ENCODE results near the gene TMEM266.

Gene TMEM266

DNA sequence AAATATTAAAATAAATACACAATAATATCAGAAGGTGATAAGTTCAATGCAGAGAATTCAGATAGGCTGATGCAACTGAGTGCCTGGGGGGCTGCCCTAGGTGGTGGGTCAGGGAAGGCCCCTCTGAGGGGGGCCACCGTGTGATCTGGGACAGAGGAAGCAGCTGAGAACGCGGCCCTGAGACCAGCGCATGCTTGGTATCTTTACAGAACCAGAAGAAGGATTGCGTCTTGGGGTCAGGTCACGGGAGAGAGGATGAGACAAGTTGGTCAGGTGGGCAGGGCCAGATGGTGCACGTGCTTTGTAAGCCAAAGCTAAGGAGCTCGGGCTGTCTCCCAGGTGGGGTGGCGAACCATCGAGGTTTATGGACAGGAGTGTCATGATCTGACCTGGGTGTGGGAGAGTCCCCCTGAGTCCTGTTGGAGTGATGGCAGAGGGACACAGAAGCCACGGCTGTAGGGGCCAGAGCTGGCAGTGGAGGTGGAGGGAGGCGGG, 130.3 kb downstream of the TMEM266 start:
- Histone ChIP-seq H3K4me3 (ENCODE audit: low read length in 2 of 2) (no peak overlapping the region), H3K27ac (ENCODE audit: low read depth in 2 of 2, low read length in 2 of 2) (no peak overlapping the region), H3K36me3 (ENCODE audit: control insufficient read depth in 2 of 2, insufficient read depth in 2 of 2, low read length in 2 of 2) (no peaks in the 10 kb centered on the region), H3K9me3 (ENCODE audit: control insufficient read depth in 2 of 2, low read length in 2 of 2) (no peaks in the 10 kb centered on the region), H3K4me1 (ENCODE audit: control insufficient read depth in 2 of 2, insufficient read depth in 2 of 2, low read length in 2 of 2) (peaks cover 10 to 13% of the 10 kb centered on the region in 2 donors), H3K27me3 (ENCODE audit: control insufficient read depth in 2 of 2, insufficient read depth in 2 of 2, low read length in 2 of 2) (peaks cover 3 to 17% of the 10 kb centered on the region in 2 donors), H3K9ac (ENCODE audit: low read depth in 1 of 2, low read length in 2 of 2) (no peak overlapping the region)

DNA sequence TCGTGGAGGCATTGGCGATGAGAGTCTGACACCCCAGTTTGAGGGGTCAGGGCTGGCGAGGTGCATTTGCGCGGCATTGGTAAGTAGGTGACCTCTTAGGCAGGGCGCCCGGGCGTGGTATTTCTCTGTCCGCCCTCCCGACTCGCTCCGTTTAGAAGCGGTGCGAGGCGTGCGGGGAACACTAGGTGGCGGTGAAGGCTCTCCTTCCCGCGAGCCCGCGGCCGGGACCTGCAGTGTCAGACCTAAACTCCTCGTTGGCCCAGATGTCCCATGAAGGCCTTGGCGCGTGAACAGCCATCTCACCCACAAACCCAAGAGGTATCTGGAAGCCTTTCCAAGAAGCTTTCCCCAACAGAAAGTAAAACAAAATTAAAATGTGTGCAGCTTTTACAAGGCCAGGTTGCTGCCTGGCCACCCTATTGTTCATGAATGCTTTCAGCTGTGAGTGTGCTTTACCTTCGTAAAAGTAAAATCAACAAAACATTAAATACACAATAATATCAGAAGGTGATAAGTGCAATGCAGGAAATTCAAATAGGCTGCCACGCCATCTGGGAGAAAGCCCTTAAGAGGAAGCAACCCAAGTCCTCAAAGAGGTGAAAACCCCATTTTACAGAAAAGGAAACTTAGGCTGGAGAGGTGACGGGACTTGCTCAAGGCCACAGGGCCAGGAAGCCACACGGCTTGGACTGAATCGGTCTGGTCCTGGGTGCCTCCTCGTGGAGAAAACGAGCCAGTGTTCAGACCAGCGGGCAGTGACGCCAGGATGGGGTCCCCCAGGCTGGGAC, 131.2 kb downstream of the TMEM266 start:
- no peak overlapping the region for H3K27ac ChIP-seq (ENCODE audit: low read depth in 2 of 2, low read length in 2 of 2)
- H3K4me1 ChIP-seq (ENCODE audit: control insufficient read depth in 2 of 2, insufficient read depth in 2 of 2, low read length in 2 of 2): peaks cover 11 to 14% of the 10 kb centered on the region in 2 donors
- H3K9ac ChIP-seq (ENCODE audit: low read depth in 1 of 2, low read length in 2 of 2): peak overlapping the region in 1 of 2 donors; percentile 28
- no peaks in the 10 kb centered on the region for H3K36me3 ChIP-seq (ENCODE audit: control insufficient read depth in 2 of 2, insufficient read depth in 2 of 2, low read length in 2 of 2)
- H3K27me3 ChIP-seq (ENCODE audit: control insufficient read depth in 2 of 2, insufficient read depth in 2 of 2, low read length in 2 of 2): peaks cover 3 to 17% of the 10 kb centered on the region in 2 donors
- H3K9me3 ChIP-seq (ENCODE audit: control insufficient read depth in 2 of 2, low read length in 2 of 2): no peaks in the 10 kb centered on the region
- peak overlapping the region in 1 of 2 donors; percentile 52 for H3K4me3 ChIP-seq (ENCODE audit: low read length in 2 of 2)

DNA sequence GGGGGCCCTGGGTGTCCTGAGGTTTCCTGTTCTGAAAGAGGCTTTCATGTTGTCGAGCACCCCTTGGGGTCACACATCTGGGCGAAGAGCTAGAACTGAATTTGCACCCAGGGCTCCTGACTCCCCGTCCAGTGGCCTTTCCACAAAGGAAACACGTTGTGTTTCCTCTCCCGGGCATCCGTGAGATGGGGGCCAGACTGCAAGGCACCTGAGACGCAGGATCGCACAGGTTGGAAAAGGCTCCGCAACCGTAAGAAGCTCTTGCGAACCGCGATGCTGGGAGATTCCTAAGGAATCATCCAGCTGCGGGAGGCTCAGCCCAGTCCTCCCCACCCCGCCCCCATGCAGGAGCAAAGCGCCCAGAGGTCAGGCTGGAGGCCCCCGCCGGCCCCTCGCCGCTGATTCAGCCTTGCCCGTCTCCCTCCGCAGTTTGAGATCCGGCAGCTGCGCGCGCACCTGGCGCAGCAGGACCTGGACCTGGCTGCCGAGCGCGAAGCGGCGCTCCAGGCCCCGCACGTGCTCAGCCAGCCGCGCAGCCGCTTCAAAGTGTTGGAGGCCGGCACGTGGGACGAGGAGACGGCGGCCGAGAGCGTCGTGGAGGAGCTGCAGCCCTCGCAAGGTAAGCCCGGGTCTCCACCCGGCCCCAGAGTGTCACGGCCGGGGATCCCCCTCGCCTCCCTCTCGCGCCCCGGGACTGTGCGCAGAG, 131.9 kb downstream of the TMEM266 start:
- no peaks in the 10 kb centered on the region for H3K36me3 ChIP-seq (ENCODE audit: control insufficient read depth in 2 of 2, insufficient read depth in 2 of 2, low read length in 2 of 2)
- H3K4me3 ChIP-seq (ENCODE audit: low read length in 2 of 2): no peak overlapping the region
- peak overlapping the region in 1 of 2 donors; percentile 28 for H3K9ac ChIP-seq (ENCODE audit: low read depth in 1 of 2, low read length in 2 of 2)
- H3K27me3 ChIP-seq (ENCODE audit: control insufficient read depth in 2 of 2, insufficient read depth in 2 of 2, low read length in 2 of 2): peaks cover 3 to 17% of the 10 kb centered on the region in 2 donors
- H3K9me3 ChIP-seq (ENCODE audit: control insufficient read depth in 2 of 2, low read length in 2 of 2): no peaks in the 10 kb centered on the region
- no peak overlapping the region for H3K27ac ChIP-seq (ENCODE audit: low read depth in 2 of 2, low read length in 2 of 2)
- peaks cover 16 to 19% of the 10 kb centered on the region in 2 donors for H3K4me1 ChIP-seq (ENCODE audit: control insufficient read depth in 2 of 2, insufficient read depth in 2 of 2, low read length in 2 of 2)

DNA sequence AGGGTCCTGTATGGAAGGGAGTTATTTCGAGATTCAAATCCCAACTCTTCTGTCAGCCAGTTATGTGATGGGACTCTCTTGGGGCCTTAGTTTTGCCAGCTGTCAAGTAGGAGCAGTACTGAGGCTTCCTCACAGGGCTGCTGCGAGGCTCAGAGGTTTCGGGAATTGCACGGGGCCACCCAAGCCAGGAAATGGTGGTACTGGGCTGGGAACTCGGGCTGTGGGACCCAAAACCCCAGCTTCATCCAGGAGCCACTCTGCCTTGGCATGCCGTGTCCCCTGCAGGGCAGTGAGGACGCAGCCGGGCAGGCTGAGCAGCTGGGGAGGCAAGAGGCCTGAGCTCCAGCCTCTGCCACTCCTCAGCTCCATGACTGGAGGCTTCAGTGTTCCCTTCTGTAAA, 132.9 kb downstream of the TMEM266 start:
- Histone ChIP-seq H3K9ac (ENCODE audit: low read depth in 1 of 2, low read length in 2 of 2) (no peak overlapping the region), H3K27ac (ENCODE audit: low read depth in 2 of 2, low read length in 2 of 2) (no peak overlapping the region), H3K36me3 (ENCODE audit: control insufficient read depth in 2 of 2, insufficient read depth in 2 of 2, low read length in 2 of 2) (no peaks in the 10 kb centered on the region), H3K4me1 (ENCODE audit: control insufficient read depth in 2 of 2, insufficient read depth in 2 of 2, low read length in 2 of 2) (peaks cover 26 to 29% of the 10 kb centered on the region in 2 donors), H3K27me3 (ENCODE audit: control insufficient read depth in 2 of 2, insufficient read depth in 2 of 2, low read length in 2 of 2) (peaks cover 3 to 14% of the 10 kb centered on the region in 2 donors), H3K4me3 (ENCODE audit: low read length in 2 of 2) (no peak overlapping the region), H3K9me3 (ENCODE audit: control insufficient read depth in 2 of 2, low read length in 2 of 2) (no peaks in the 10 kb centered on the region)

DNA sequence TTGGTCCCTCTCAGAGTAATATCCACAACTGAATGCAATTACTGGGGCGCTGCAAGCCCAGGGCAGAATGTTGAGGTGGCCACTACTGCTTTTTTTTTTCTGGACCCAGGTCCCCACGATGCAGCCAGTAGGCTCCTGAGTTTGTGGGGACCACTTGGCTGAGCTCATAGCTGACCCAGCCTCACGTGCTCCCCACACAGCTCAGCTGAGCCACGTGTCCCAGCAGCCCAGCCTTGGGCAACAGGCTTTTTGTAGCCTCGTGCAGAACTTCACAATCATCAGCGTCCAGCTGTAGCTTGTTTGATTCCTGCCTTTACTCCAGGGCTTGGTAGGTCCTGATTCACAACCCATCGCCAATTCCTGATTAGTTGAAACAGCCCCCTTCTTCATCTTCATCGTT, 134.1 kb downstream of the TMEM266 start:
- peaks cover under 1 to 14% of the 10 kb centered on the region in 2 donors for H3K27me3 ChIP-seq (ENCODE audit: control insufficient read depth in 2 of 2, insufficient read depth in 2 of 2, low read length in 2 of 2)
- H3K27ac ChIP-seq (ENCODE audit: low read depth in 2 of 2, low read length in 2 of 2): no peak overlapping the region
- H3K36me3 ChIP-seq (ENCODE audit: control insufficient read depth in 2 of 2, insufficient read depth in 2 of 2, low read length in 2 of 2): no peaks in the 10 kb centered on the region
- no peak overlapping the region for H3K4me3 ChIP-seq (ENCODE audit: low read length in 2 of 2)
- H3K9ac ChIP-seq (ENCODE audit: low read depth in 1 of 2, low read length in 2 of 2): no peak overlapping the region
- no peaks in the 10 kb centered on the region for H3K9me3 ChIP-seq (ENCODE audit: control insufficient read depth in 2 of 2, low read length in 2 of 2)
- H3K4me1 ChIP-seq (ENCODE audit: control insufficient read depth in 2 of 2, insufficient read depth in 2 of 2, low read length in 2 of 2): peaks cover 26 to 32% of the 10 kb centered on the region in 2 donors

DNA sequence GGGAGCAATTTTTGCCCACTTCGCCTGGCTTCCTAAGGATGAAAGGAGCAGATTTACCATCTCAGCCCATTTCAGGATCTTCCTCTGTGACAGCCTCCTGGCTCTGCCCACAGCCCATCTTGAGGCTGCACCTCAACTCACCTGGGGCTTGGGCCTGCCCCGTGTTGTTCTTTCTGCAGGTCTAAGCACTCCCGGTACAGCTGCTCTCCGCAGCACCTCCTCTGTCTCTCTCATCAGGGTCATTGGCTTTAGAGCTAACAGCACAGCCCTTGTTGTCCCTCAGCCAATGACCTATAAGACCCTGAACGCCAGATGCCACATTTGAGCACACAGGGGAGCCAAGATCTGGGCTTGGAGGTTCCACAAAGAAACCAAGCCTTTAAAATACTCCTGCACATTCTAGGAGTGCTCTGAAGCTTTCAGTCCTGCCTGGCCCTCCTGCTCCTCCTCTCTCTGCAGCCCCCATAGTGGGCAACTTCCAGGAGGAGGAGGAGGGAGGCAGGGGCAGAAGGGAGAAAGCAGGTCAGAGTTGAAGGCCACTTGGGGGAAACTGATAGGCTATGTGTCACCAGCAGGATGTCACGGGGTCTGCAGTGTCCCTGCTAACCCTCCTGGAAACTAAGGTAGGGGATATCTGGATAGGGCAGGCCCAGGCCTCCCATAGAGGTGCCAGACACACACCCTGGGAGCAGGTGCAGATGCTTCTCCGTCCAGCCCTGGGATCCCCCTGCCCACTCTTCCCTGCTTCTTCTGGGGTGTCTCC, 135.9 kb downstream of the TMEM266 start:
- no peak overlapping the region for H3K4me3 ChIP-seq (ENCODE audit: low read length in 2 of 2)
- H3K9ac ChIP-seq (ENCODE audit: low read depth in 1 of 2, low read length in 2 of 2): no peak overlapping the region
- H3K27me3 ChIP-seq (ENCODE audit: control insufficient read depth in 2 of 2, insufficient read depth in 2 of 2, low read length in 2 of 2): no peaks in the 10 kb centered on the region
- no peak overlapping the region for H3K27ac ChIP-seq (ENCODE audit: low read depth in 2 of 2, low read length in 2 of 2)
- H3K4me1 ChIP-seq (ENCODE audit: control insufficient read depth in 2 of 2, insufficient read depth in 2 of 2, low read length in 2 of 2): peaks cover 21 to 31% of the 10 kb centered on the region in 2 donors
- peaks cover 0 to 3% of the 10 kb centered on the region in 2 donors for H3K36me3 ChIP-seq (ENCODE audit: control insufficient read depth in 2 of 2, insufficient read depth in 2 of 2, low read length in 2 of 2)
- H3K9me3 ChIP-seq (ENCODE audit: control insufficient read depth in 2 of 2, low read length in 2 of 2): no peaks in the 10 kb centered on the region

DNA sequence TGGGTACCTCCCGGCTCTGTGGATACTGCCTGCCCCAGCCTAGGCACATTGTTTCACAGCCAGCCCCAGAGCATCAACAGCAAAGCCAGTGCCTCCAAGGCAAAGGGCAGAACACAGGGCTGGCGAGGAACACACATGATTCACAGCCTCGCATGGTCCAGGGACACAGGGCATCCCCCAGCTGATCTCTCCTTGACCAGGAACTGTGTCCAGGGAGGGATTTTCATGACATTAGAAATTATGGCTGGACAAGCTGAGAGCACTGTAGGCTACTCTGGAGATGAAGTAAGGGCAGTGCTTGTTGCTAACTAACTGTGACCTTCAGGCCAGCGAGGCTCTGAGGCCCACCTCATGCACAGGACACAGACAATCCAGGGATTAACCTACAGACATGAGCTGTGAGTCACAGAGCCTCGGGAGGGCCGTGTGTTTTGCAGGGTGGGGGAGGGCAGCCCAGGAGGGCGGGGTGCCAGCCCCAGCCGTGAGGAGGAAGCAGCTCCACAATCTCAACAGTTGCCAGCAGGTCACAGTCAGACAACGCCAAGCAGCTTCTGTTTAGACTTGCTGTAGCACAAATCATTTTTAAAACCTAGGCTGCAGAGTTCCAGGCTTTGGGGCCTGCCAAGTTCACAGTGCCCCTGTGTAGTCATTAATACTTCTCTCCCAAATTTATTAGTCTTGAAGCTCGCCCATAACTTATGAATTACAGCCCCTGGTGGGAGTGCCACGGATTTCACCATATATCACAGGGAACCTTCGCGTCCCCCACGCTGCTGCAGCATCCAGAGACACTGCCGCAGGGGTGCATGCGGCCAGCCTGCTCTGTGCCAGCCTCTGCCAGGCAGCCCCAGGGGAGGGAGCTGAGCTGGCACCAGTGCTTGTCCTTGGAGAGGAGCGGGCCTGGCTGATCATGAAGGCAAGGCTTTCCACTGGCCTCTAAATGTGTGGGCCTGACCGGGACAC, 136.8 kb downstream of the TMEM266 start:
- no peaks in the 10 kb centered on the region for H3K27me3 ChIP-seq (ENCODE audit: control insufficient read depth in 2 of 2, insufficient read depth in 2 of 2, low read length in 2 of 2)
- peak overlapping the region; percentile 32 to 34 for H3K9ac ChIP-seq (ENCODE audit: low read depth in 1 of 2, low read length in 2 of 2)
- peaks cover 0 to 3% of the 10 kb centered on the region in 2 donors for H3K36me3 ChIP-seq (ENCODE audit: control insufficient read depth in 2 of 2, insufficient read depth in 2 of 2, low read length in 2 of 2)
- no peak overlapping the region for H3K4me3 ChIP-seq (ENCODE audit: low read length in 2 of 2)
- H3K4me1 ChIP-seq (ENCODE audit: control insufficient read depth in 2 of 2, insufficient read depth in 2 of 2, low read length in 2 of 2): peaks cover 16 to 23% of the 10 kb centered on the region in 2 donors
- no peaks in the 10 kb centered on the region for H3K9me3 ChIP-seq (ENCODE audit: control insufficient read depth in 2 of 2, low read length in 2 of 2)
- H3K27ac ChIP-seq (ENCODE audit: low read depth in 2 of 2, low read length in 2 of 2): peak overlapping the region; percentile 63 to 67

DNA sequence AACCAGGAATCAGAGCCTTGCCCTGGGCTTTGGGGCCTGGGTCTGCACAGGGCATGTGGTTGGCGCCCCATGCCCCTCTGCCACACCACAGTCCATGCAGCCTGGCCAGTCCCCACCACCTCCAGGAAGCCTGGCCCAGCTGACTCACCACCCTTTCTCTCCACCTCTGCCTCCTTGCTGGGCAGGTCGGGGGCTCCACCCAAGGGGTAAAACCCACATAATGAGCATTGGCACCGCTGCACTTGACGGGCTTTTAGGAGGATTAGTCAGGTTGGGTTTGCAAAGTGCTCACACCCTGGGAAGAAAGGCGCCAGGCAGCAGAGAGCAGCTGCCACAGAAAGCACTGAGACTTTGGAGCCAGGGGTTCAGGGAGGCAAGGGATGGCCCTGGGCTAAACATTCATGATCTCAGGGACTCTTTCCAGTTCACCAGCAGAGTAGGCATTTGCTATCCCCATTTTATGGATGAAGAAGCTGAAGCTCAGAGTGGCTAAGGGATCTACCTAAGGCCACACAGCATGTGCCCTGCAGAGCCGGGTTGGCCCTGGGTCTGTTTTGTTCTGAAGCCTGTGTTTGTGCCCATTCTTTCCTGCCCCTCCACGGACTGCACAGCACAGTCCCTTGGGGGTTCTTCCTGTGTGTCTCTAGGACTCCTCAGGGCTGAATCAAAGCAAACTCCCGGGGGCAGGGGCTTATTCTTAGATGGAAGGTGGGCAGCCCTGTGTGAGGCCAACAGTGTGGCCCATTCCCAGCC, 138.1 kb downstream of the TMEM266 start:
- Histone ChIP-seq H3K27me3 (ENCODE audit: control insufficient read depth in 2 of 2, insufficient read depth in 2 of 2, low read length in 2 of 2) (no peaks in the 10 kb centered on the region), H3K4me3 (ENCODE audit: low read length in 2 of 2) (no peak overlapping the region), H3K36me3 (ENCODE audit: control insufficient read depth in 2 of 2, insufficient read depth in 2 of 2, low read length in 2 of 2) (peaks cover 0 to 3% of the 10 kb centered on the region in 2 donors), H3K27ac (ENCODE audit: low read depth in 2 of 2, low read length in 2 of 2) (peak overlapping the region in 1 of 2 donors; percentile 63), H3K9ac (ENCODE audit: low read depth in 1 of 2, low read length in 2 of 2) (no peak overlapping the region), H3K9me3 (ENCODE audit: control insufficient read depth in 2 of 2, low read length in 2 of 2) (no peaks in the 10 kb centered on the region), H3K4me1 (ENCODE audit: control insufficient read depth in 2 of 2, insufficient read depth in 2 of 2, low read length in 2 of 2) (peaks cover 16 to 22% of the 10 kb centered on the region in 2 donors)

All from mucosa of rectum (tissue), 2 donors.